Gastroesophageal sphincter (tissue), 4 donors: Measurements from ENCODE around the gene MTSS2. TPM values are rescaled to one million over a fixed set of nuclear protein-coding genes. Genes with fewer than 3 reads are reported as not detected.

ENCODE experiments used
- ATAC-seq: fragments of 150-250 bp; one replicate; pipeline ENCODE4 v1.9.1; 2016; ENCODE audit warnings: mild to moderate bottlenecking, moderate library complexity
- H3K27ac ChIP-seq, 4 donors: fragments of 200-600 bp; sonication (generic) in 3 of 4; 1 replicate in 3 of 4; 2 replicates in 1 of 4; pipeline ENCODE4 v1.5.1; 2016 to 2019
- H3K27me3 ChIP-seq: fragments of 200-600 bp; sonication (generic); one replicate; pipeline ENCODE4 v1.5.1; 2019
- H3K36me3 ChIP-seq, 2 donors: fragments of 200-600 bp; sonication (generic); one replicate each; pipeline ENCODE4 v1.5.1; 2019; ENCODE audit warnings: control low read depth in 1 of 2
- H3K4me1 ChIP-seq, 3 donors: fragments of 200-600 bp; sonication (generic); 1 replicate in 2 of 3; 2 replicates in 1 of 3; pipeline ENCODE4 v1.5.1; 2016 to 2019; ENCODE audit warnings: control low read depth in 2 of 3
- H3K4me3 ChIP-seq, 2 donors: fragments of 200-600 bp; sonication (generic); one replicate each; pipeline ENCODE4 v1.5.1; 2019; ENCODE audit warnings: mild to moderate bottlenecking in 1 of 2, moderate library complexity in 1 of 2
- H3K9me3 ChIP-seq, 3 donors: fragments of 200-600 bp; sonication (generic); one replicate each; pipeline ENCODE4 v1.5.1; 2017 to 2019; ENCODE audit warnings: control low read depth in 2 of 3
- EP300 ChIP-seq: sonication (generic); formaldehyde crosslinking; IDR thresholded peaks from one replicate; pipeline ENCODE4 v1.6.1; 2017; ENCODE audit warnings: antibody characterized with exemption, mild to moderate bottlenecking
- POLR2A ChIP-seq, 2 donors: fragments of 450-650 bp; IDR thresholded peaks; one replicate each; pipeline ENCODE4 v1.6.1; 2017; ENCODE audit warnings: antibody characterized with exemption in 2 of 2, mild to moderate bottlenecking in 2 of 2, moderate library complexity in 1 of 2
- POLR2AphosphoS5 ChIP-seq: sonication (generic); formaldehyde crosslinking; IDR thresholded peaks from one replicate; pipeline ENCODE4 v1.6.1; 2017; ENCODE audit warnings: antibody characterized with exemption
- WGBS, 2 donors: methylation state at CpG; one replicate each; pipeline ENCODE4 v1.1.5; 2018; ENCODE audit warnings: low coverage in 1 of 2; 5-methylcytosine and 5-hydroxymethylcytosine counted together
- total RNA-seq, 4 donors: library from RNA; depleted of rRNA; stranded (reverse); fragments of >200 nt; gene quantifications; one replicate each; pipeline ENCODE4 v1.1.0, GENCODE V29; 2016
- TF ChIP-seq, protein P1 (sequence below), 4 experiments: fragments of 200-600 bp in 2 of 4; fragments of 450-650 bp in 2 of 4; sonication (generic) in 1 of 4; IDR thresholded peaks; one replicate each; pipeline ENCODE4 v1.5.1; 2017 to 2019; ENCODE audit warnings: antibody characterized with exemption in 4 of 4, mild to moderate bottlenecking in 2 of 4, moderate library complexity in 2 of 4

MTSS2 gene
- total RNA-seq, 4 donors from 2014 or later, result 70.9 to 234 (median 85.9) TPM

DNA sequence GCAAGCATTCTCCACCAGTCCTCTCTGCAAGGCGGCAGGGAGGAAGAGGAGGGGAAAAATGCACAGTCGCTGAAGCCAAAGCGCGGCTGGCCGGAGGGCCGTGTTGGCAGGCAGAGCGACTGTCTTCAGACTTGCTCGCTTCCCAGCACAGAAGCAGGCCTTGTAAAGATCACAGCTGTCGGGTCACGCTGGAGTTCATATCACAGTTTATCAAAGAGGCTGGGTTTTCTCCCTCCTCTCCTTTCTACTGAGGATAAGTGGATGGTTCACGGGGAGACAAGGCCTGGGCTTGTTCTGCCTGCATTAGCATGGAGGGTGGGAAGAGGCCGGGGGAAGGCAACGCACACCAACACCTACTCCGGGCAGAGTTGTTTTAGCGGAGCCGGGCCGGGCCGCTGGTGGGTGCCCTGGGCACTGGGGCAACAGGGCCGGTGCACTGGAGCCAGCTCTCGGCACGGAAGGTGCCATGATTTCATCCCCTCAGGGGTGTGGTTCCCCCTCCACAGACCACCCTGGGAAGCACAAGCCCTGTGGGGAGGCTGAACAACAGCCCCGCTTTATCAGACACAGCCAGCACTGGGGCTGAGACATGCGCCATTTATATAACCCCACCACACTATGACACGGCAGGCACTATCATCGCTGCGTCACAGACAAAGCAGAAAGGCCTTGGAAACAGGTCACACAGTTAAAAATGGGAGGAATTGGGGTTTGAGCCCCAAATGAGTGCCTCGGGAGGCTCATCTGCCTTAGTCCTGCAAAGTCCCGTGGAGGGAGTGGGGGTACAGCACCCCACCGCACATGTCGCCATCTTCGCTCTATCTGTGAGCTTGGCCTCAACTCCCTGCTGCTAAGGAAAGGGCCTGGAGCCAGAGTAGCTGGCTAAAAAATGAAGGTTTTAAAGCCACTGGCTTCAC is 40.3 kb upstream of the MTSS2 start:
- peak; percentile 72 for ATAC-seq
- Histone ChIP-seq H3K27ac (peak overlapping the region; percentile 58 to 91 (median 89)), H3K4me3 (peak overlapping the region in 1 of 2 donors; percentile 16), H3K9me3 (no peaks in the 10 kb centered on the region), H3K36me3 (peaks cover 0 to 24% of the 10 kb centered on the region in 2 donors), H3K27me3 (no peaks in the 10 kb centered on the region), H3K4me1 (peaks cover 0 to 47% (median 29%) of the 10 kb centered on the region in 3 donors)
- TF ChIP-seq POLR2AphosphoS5 (peak; percentile 74), POLR2A (IDR thresholded peaks at IDR 0.05) (no peak)
- WGBS, 2 donors, result 63 to 90% methylated on average over 2 to 4 of the region's 31 CpGs

DNA sequence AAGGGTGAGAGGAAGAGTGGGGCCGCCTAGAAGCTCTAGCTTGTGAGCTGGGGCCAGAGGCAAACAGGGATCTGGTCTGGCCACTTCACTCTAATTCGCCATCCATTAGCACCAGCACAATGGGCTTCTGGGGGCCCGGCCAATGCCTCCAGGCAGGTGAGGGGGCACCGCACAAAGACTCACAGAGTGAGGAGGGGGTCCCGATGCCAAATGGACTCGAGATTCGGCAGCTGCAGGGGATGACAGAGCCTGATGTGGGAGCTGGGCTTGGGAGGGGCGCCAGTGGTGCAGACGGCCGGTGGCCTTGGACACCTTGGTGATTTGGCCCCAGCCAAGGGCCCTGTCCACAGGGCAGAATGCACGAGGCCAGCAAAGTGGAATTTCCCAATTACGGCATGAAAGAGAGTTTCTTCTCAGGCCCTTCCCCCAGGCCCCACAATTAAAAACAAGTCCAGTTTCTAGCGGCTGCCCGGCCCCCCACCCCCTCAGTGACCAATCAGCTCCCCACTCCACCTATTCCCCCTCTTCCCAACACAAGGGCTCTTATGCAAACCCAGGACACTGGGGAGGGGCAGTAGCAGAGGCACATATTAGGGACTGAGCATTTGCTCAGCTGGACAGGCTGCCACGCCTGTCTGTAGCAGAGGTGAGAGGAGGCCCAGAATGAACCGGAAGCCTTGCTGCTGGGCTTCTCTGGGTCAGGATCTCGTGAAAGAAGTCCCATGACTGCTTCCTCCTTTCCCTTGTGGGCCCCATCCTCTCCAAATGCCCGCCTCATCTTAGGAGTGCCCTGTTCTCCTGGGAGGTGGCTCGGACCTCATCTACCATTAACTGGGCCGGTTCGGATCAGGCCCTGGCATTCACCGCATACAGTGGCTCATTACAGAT is 39.4 kb upstream of the MTSS2 start:
- Histone ChIP-seq H3K36me3 (peaks cover 0 to 26% of the 10 kb centered on the region in 2 donors), H3K27me3 (no peaks in the 10 kb centered on the region), H3K9me3 (no peaks in the 10 kb centered on the region), H3K4me3 (peak overlapping the region in 1 of 2 donors; percentile 16), H3K27ac (peak overlapping the region; percentile 58 to 91 (median 89)), H3K4me1 (peaks cover 0 to 47% (median 29%) of the 10 kb centered on the region in 3 donors)
- 27 to 69% methylated on average over 6 to 8 of the region's 22 CpGs for WGBS, 2 donors
- TF ChIP-seq POLR2AphosphoS5 (peak; percentile 58), EP300 (no peak)
- TF ChIP-seq, protein P1, sequence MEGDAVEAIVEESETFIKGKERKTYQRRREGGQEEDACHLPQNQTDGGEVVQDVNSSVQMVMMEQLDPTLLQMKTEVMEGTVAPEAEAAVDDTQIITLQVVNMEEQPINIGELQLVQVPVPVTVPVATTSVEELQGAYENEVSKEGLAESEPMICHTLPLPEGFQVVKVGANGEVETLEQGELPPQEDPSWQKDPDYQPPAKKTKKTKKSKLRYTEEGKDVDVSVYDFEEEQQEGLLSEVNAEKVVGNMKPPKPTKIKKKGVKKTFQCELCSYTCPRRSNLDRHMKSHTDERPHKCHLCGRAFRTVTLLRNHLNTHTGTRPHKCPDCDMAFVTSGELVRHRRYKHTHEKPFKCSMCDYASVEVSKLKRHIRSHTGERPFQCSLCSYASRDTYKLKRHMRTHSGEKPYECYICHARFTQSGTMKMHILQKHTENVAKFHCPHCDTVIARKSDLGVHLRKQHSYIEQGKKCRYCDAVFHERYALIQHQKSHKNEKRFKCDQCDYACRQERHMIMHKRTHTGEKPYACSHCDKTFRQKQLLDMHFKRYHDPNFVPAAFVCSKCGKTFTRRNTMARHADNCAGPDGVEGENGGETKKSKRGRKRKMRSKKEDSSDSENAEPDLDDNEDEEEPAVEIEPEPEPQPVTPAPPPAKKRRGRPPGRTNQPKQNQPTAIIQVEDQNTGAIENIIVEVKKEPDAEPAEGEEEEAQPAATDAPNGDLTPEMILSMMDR (IDR thresholded peaks at IDR 0.05), result peak in 1 of 4 experiments; percentile 3
- ATAC-seq, result peak; percentile 84

DNA sequence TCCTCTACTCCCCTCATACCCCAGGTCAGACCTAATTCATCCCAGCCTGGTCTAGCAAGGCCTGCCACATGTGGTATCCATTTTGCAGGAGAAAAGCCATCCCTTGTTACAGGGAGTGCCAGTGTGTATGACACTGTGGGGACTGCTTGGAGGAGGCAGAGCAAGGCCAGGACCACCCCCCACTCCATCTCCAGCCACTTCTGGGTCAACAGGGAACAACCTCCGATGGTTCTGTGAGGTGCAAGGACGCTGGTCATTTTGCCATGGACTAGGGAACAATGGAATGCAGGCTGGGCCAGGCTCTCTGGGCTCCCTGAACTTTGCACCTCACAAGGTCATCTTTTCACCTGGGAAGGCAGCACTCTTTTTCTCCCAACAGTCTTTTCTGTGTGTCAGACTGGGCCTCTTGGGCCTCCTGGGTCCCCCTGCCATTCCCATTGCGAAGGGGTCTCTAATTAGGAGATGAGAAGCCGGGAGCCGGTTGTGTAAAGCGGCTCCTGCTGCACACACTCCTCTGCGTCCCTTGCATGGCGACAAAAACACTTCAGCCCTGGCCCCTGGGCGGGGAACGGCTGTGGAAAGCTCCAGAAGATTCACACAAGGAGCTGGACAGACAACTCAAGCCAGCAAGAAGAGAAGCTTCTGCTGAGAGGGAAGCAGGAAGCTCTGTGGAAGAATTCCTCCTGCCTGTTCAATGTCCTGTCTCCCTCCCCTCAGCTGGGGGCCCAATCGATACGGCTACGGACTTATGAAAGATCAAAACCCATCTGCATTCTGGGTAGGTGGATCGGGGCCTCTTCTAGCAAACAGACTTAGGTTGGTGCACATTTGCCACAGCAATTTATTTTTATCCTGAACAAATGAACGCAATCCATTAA is 38.5 kb upstream of the MTSS2 start:
- TF ChIP-seq EP300 (no peak), POLR2A (IDR thresholded peaks at IDR 0.05) (no peak)
- TF ChIP-seq, protein P1 (IDR thresholded peaks at IDR 0.05), result no peak
- Histone ChIP-seq H3K4me1 (peaks cover 0 to 47% (median 29%) of the 10 kb centered on the region in 3 donors), H3K36me3 (peaks cover 0 to 26% of the 10 kb centered on the region in 2 donors), H3K9me3 (no peaks in the 10 kb centered on the region), H3K4me3 (no peak overlapping the region), H3K27me3 (no peaks in the 10 kb centered on the region), H3K27ac (peak overlapping the region in 3 of 4 donors; percentile 87 to 91 (median 91))
- ATAC-seq, result no peak
- WGBS, 2 donors, result 85 to 100% methylated on average over 3 of the region's 15 CpGs

DNA sequence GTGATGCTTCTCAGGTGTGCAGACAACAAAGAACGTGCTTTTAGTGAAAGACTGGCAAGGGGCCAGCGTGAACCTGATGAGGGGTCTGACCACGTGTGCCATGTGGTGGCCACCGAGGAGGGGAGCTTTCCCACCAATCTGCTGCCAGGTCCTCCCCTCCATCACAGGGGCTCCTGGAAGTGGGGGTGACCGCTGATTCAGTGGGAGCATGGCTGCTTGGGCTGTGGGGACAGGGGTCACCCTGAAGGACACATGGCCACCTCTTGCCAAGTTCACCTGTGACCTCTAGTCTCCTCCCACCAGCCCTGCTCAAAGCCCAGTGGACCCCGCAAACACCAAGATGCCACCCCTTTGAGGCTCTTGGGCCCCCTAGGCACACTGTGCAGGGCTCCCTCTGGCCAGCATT is 37.9 kb upstream of the MTSS2 start:
- no peaks in the 10 kb centered on the region for H3K9me3 ChIP-seq
- TF ChIP-seq POLR2A (IDR thresholded peaks at IDR 0.05) (no peak), EP300 (no peak), POLR2AphosphoS5 (no peak)
- TF ChIP-seq, protein P1 (IDR thresholded peaks at IDR 0.05), result no peak
- peak overlapping the region in 2 of 4 donors; percentile 91 for H3K27ac ChIP-seq
- H3K27me3 ChIP-seq, result no peaks in the 10 kb centered on the region
- ATAC-seq, result no peak
- H3K4me3 ChIP-seq, result no peak overlapping the region
- H3K36me3 ChIP-seq, result peaks cover 0 to 19% of the 10 kb centered on the region in 2 donors
- 86 to 97% methylated on average over 1 to 5 of the region's 6 CpGs for WGBS, 2 donors
- H3K4me1 ChIP-seq, result peaks cover 0 to 47% (median 29%) of the 10 kb centered on the region in 3 donors
